ENCODE data around the gene MSRB1.

DNA sequence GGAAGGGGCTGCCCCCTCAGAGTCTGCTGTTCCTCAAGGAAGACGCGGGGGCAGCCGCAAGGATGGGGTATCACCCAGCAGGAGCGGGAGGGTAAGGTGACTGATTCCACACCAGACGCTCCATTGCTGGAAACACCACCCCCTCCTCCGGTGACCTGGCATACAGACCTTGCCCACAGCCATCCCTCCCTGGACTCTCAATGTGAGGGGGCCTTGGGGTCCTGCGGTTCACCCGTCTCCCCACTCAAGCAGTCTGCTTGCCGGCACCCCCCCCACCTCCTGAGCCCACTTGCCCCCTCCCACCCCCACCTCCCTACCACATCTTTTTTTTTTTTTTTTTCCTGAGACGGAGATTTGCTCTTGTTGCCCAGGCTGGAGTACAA is 12.7 kb downstream of the MSRB1 start:
- TF ChIP-seq, protein P1, sequence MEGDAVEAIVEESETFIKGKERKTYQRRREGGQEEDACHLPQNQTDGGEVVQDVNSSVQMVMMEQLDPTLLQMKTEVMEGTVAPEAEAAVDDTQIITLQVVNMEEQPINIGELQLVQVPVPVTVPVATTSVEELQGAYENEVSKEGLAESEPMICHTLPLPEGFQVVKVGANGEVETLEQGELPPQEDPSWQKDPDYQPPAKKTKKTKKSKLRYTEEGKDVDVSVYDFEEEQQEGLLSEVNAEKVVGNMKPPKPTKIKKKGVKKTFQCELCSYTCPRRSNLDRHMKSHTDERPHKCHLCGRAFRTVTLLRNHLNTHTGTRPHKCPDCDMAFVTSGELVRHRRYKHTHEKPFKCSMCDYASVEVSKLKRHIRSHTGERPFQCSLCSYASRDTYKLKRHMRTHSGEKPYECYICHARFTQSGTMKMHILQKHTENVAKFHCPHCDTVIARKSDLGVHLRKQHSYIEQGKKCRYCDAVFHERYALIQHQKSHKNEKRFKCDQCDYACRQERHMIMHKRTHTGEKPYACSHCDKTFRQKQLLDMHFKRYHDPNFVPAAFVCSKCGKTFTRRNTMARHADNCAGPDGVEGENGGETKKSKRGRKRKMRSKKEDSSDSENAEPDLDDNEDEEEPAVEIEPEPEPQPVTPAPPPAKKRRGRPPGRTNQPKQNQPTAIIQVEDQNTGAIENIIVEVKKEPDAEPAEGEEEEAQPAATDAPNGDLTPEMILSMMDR (IDR thresholded peaks at IDR 0.05; ENCODE audit: low read depth, low read length): no peak
- TF ChIP-seq EZH2phosphoT487 (IDR thresholded peaks at IDR 0.05; ENCODE audit: low read depth): no peak
